HG03378 (cell line): ENCODE results near the gene PAEP.

ENCODE experiments used
- ATAC-seq: cut with Tn5 transposase; IDR thresholded peaks from one replicate; pipeline ENCODE4 v1.9.1; 2021; ENCODE audit warnings: mild to moderate bottlenecking, moderate library complexity; ENCODE audit not compliant: unreplicated experiment

Gene PAEP

GRCh38 chr9:135574331-135574730, 12.8 kb downstream of the PAEP start:
- ATAC-seq: no peak

GRCh38 chr9:135574943-135575342, 13.4 kb downstream of the PAEP start:
- ATAC-seq: no peak

GRCh38 chr9:135575995-135576631, 14.6 kb downstream of the PAEP start:
- ATAC-seq: no peak

- no peak for ATAC-seq
Measured at GRCh38 chr9:135577256-135577655, 15.7 kb downstream of the PAEP start.

- no peak for ATAC-seq
Measured at GRCh38 chr9:135579356-135579755, 17.8 kb downstream of the PAEP start.

- ATAC-seq: no peak
Measured at GRCh38 chr9:135579889-135580660, 18.5 kb downstream of the PAEP start.

GRCh38 chr9:135580664-135581380, 19.3 kb downstream of the PAEP start:
- no peak for ATAC-seq

GRCh38 chr9:135581636-135582426, 20.3 kb downstream of the PAEP start:
- no peak for ATAC-seq

- no peak for ATAC-seq
Measured at GRCh38 chr9:135582541-135582940, 21.0 kb downstream of the PAEP start.

GRCh38 chr9:135582966-135583687, 21.6 kb downstream of the PAEP start:
- ATAC-seq: no peak

GRCh38 chr9:135583688-135584011, 22.1 kb downstream of the PAEP start:
- no peak for ATAC-seq

- no peak for ATAC-seq
Measured at GRCh38 chr9:135584371-135584770, 22.8 kb downstream of the PAEP start.

- no peak for ATAC-seq
Measured at GRCh38 chr9:135584934-135585333, 23.4 kb downstream of the PAEP start.

- ATAC-seq: no peak
Measured at GRCh38 chr9:135586601-135587109, 25.1 kb downstream of the PAEP start.

- ATAC-seq: no peak
Measured at GRCh38 chr9:135587658-135588057, 26.1 kb downstream of the PAEP start.

- ATAC-seq: no peak
Measured at GRCh38 chr9:135588371-135588770, 26.8 kb downstream of the PAEP start.

GRCh38 chr9:135588886-135589595, 27.5 kb downstream of the PAEP start:
- no peak for ATAC-seq

GRCh38 chr9:135589596-135590485, 28.3 kb downstream of the PAEP start:
- no peak for ATAC-seq
